ENCODE results near the gene RGS10. TPM values are rescaled to one million over a fixed set of nuclear protein-coding genes. Genes with fewer than 3 reads are reported as not detected.

RGS10 gene
- total RNA-seq, 1 experiment from 2014 or later = 10.6 TPM

DNA sequence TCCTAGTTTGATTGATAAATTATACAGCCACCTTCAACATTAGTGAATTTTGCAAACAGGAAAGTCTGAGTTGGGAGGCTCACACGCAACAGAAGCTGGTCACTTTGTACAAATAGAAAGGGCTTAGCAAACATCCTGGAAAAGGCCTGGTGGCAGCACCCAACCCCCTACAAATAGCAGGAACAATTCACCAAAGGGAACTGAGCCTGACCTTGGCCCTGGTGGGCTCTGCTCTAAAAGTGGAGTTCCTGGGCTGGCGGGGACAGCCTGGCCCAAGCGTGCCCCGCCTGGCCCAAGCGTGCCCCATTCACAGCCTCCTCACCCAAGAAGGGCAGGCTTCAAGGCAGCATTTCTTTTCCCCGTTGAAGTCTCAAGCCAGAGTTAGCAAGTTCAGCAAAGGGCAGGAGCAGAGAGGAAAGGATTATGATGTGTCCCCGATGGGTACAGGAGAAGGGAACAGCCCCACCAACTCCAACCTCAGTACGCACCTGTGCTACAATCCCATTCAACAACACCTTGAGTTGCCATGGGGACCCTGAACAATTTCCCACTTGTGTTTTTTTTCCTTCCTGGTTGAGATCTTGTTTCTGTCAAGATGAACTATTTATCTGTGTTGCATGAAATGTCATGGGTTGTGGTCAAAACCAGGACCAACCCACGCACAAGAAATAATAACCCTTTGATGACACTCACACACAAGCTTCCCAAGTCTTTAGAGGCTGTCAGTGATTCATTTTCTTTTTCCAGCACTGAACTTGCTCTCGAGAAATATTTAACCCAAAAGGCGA is 43.4 kb downstream of the RGS10 start:
- Histone ChIP-seq H3K27ac (ENCODE audit: insufficient read length, low read depth, low read length) (no peak overlapping the region), H3K4ac (ENCODE audit: low read depth, low read length) (no peak overlapping the region), H2AFZ (ENCODE audit: low read length) (no peak overlapping the region), H4K8ac (replicated peaks; ENCODE audit: insufficient read length, low read depth, low read length) (no peak overlapping the region), H3K4me1 (ENCODE audit: insufficient read depth, low read length) (no peaks in the 10 kb centered on the region), H3K9me3 (ENCODE audit: control insufficient read depth, low read depth, low read length) (no peaks in the 10 kb centered on the region), H3K23ac (ENCODE audit: insufficient read length, low read depth, low read length) (no peak overlapping the region), H3K79me1 (ENCODE audit: insufficient read depth, low read depth, low read length, poor library complexity, severe bottlenecking) (no peaks in the 10 kb centered on the region), H3K4me2 (ENCODE audit: insufficient read depth, insufficient read length, low read length) (no peak overlapping the region), H2BK12ac (ENCODE audit: insufficient read length, low read depth, low read length) (no peak overlapping the region), H3K23me2 (ENCODE audit: insufficient read length, low read depth, low read length, poor library complexity, severe bottlenecking) (no peaks in the 10 kb centered on the region), H2AK5ac (ENCODE audit: insufficient read length, low read length) (no peak overlapping the region), H3T11ph (ENCODE audit: low read length) (no peak overlapping the region), H3K79me2 (ENCODE audit: insufficient read depth, low read length) (no peaks in the 10 kb centered on the region), H4K91ac (ENCODE audit: insufficient read length, low read depth, low read length) (no peak overlapping the region), H3K14ac (ENCODE audit: insufficient read depth, low read length) (no peak overlapping the region; the same call in 1 of the 2 replicates), H2BK5ac (ENCODE audit: insufficient read length, low read length) (no peak overlapping the region), H2BK120ac (ENCODE audit: low read depth, low read length, poor library complexity, severe bottlenecking) (no peak overlapping the region), H3K18ac (ENCODE audit: insufficient read length, low read depth, low read length) (no peak overlapping the region), H4K20me1 (ENCODE audit: control insufficient read depth, insufficient read depth, insufficient read length) (no peaks in the 10 kb centered on the region), H3K9ac (ENCODE audit: extremely low read depth, insufficient read length, low read length) (no peak overlapping the region), H2BK20ac (ENCODE audit: low read depth, low read length, poor library complexity, severe bottlenecking) (no peak overlapping the region), H4K5ac (ENCODE audit: insufficient read length, low read depth, low read length) (no peak overlapping the region), H2BK15ac (ENCODE audit: low read depth, low read length) (no peak overlapping the region), H3K27me3 (ENCODE audit: insufficient read depth, low read length) (no peaks in the 10 kb centered on the region), H3K56ac (ENCODE audit: insufficient read length, low read depth, low read length) (no peak overlapping the region)
- H3K4me1 Mint-ChIP-seq = peaks cover 6 to 27% of the 10 kb centered on the region in 2 experiments
- no peak for DNase-seq
- peaks cover 24% of the 10 kb centered on the region for H3K27me3 Mint-ChIP-seq (ENCODE audit: low read depth)
- H3K4me3 Mint-ChIP-seq = no peak overlapping the region
- H3K36me3 Mint-ChIP-seq (ENCODE audit: insufficient read depth in 1 of 3, low read depth in 3 of 3) = no peaks in the 10 kb centered on the region
- no peak overlapping the region for H3K27ac Mint-ChIP-seq
- no CpG with 5 or more reads among the region's 11 CpGs for WGBS (ENCODE audit: extremely low coverage, insufficient read length, low lambda C conversion rate)
- TF ChIP-seq CTCF (conservative IDR thresholded peaks at IDR 0.05) = no peak
- H3K9me3 Mint-ChIP-seq = no peaks in the 10 kb centered on the region; a peak in 1 of 5 replicates
